LNCaP clone FGC (cell line): Measurements from ENCODE around the gene S100A13.

ENCODE experiments used
- DNase-seq: peaks from one replicate; pipeline ENCODE4 v3.0.0-alpha.2; 2011; ENCODE audit warnings: low read depth
- H3K4me3 ChIP-seq: 2 replicates; pipeline ENCODE4 v1.5.1; 2011; ENCODE audit warnings: mild to moderate bottlenecking, low read depth, low read length, control low read depth
- CTCF ChIP-seq: IDR thresholded peaks from 2 replicates; pipeline ENCODE4 v1.5.1; 2012; ENCODE audit warnings: mild to moderate bottlenecking; ENCODE audit not compliant: control insufficient read depth, insufficient read depth; ENCODE audit errors: extremely low read depth

The S100A13 gene

GRCh38 chr1:153639280-153639679, 12.0 kb upstream of the S100A13 start:
- H3K4me3 ChIP-seq = no peak overlapping the region
- no peak for DNase-seq
- no peak for TF ChIP-seq CTCF

- no peak for DNase-seq
- H3K4me3 ChIP-seq = no peak overlapping the region
- TF ChIP-seq CTCF = no peak
Observed at GRCh38 chr1:153638261-153638660, 11.0 kb upstream of the S100A13 start.

- no peak overlapping the region for H3K4me3 ChIP-seq
- TF ChIP-seq CTCF = no peak
- DNase-seq = no peak
Observed at GRCh38 chr1:153636312-153636711, 9.0 kb upstream of the S100A13 start.

GRCh38 chr1:153635872-153636271, 8.6 kb upstream of the S100A13 start:
- no peak overlapping the region for H3K4me3 ChIP-seq
- DNase-seq = no peak
- TF ChIP-seq CTCF = no peak

- peak; percentile 96 for DNase-seq
- TF ChIP-seq CTCF = no peak
- H3K4me3 ChIP-seq = peak within 1 kb of the TSS; percentile 97
Observed at GRCh38 chr1:153633754-153634665, 6.7 kb upstream of the S100A13 start, which contains the start of gene CHTOP. Gene CHTOP (plus strand): TSS chr1:153634066. CDS start chr1:153636589, 2,523 bp downstream.

GRCh38 chr1:153633161-153633753, 6.0 kb upstream of the S100A13 start:
- H3K4me3 ChIP-seq = peak overlapping the region; percentile 97
- no peak for DNase-seq
- TF ChIP-seq CTCF = no peak
